Esophagus mucosa (tissue), 1 donor: Measurements from ENCODE around the gene CAMK2B. TPM values are rescaled to one million over a fixed set of nuclear protein-coding genes. Genes with fewer than 3 reads are reported as not detected.

Source experiments
- ATAC-seq: fragments of 200-7000 bp; cut with Tn5 transposase; one replicate; pipeline ENCODE4 v1.9.1; 2020
- total RNA-seq: library from RNA; stranded (reverse); gene quantifications from one replicate; pipeline ENCODE4 v1.2.4, GENCODE V29; 2023
- donor health status: DM: yes; HTN: yes; CAD: no.

CAMK2B gene
- total RNA-seq, 1 donor from 2014 or later = 1.1 TPM

DNA sequence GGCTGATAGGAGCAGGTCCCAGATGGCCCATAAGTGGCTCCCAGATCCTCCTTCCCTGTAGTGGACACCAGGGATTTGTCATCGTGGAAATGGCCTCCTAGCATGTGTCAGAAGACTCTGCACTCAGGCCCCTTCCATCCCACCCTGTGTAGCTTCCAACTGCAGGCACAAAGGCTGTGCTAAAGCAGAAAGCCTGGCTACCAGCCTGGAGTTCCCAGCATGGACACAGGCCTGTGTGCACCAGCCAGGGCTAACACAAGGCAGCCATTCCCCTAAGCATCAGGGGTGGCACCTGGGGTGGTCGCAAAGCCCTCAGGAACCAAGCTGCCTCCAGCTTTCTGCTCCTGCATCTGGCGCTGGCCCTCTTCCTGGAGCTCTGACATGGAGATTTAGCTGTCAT lies 4.5 kb upstream of the CAMK2B start:
- no peak for ATAC-seq

DNA sequence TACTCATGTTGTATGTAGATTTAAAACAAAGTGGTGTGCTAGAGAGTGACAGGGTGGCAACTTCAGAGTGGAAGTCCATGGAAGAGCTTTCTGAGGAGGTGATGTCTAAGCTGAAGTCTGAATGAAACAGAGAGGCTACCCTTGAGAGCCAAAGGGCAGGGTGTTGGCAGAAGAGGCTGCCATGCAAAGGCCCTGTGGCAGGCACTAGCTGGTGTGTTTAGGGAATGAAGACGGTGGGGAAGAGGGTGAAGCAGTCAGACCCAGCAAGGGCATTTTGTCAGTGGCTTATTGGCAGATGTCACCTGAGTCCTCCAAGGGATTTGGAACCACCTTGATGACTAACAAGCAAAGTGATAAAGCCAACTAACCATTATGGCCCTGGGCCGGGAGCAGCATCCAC lies 3.7 kb upstream of the CAMK2B start:
- no peak for ATAC-seq

DNA sequence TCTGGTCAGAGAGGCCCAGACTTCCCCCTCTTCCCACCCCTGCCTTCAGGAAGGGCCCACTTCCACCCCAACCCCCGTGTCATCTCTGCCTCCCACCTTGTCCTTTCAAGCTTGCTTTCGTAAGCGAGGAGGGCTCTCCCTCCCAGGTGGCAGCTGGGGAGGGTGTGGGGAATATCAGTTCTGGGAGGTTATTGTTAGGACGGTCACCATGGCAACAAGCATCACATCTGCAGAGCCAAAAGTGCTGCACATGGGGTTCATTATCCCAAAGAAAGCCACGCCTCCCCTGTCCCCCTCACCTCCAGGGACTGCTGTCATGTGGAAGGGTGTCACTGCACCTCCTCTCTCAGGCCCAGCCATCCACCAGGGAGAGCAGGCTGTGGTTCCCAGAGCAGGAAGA lies 2.6 kb upstream of the CAMK2B start:
- no peak for ATAC-seq

DNA sequence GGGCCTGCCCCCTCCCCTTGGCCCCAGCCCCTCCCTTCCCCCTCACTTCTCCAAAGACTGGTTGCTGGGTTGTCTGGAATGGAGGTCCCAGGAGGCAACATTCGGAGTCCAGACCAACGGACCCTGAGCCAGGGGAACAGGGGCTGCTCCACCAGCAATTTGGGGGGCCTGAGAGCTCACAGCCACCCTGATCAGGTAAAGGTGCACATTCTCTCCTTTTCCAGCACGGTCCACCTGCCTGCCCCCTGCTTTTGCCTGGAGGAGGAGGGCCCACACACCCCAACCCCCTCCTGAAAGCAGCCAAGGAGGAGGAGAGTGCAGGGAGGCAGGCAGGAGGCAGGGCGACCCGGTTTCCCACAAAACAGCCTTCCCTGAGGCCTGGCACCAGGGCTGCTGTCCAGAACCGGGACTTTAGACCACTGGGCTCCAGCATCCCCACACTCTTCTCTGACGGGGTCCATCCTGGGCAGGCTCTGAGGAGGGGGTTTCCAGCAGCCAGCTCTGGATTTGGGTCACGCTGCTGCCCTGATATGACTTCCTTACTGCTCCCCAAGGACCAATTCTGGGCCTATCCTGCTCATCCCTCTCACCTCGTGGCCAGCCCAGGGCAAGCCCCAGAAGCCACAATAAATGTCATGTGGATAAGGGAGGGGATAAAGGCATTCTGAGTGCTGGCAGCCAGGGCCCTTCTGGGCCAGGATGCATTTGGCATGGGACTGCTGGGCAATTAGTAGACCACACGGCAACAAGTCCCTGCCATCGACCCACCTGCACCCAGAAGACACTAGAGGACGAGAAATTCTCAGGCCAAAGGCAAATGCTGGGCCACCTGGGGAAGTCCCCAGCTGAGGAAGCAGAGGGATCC lies 1.1 kb upstream of the CAMK2B start:
- ATAC-seq = no peak

DNA sequence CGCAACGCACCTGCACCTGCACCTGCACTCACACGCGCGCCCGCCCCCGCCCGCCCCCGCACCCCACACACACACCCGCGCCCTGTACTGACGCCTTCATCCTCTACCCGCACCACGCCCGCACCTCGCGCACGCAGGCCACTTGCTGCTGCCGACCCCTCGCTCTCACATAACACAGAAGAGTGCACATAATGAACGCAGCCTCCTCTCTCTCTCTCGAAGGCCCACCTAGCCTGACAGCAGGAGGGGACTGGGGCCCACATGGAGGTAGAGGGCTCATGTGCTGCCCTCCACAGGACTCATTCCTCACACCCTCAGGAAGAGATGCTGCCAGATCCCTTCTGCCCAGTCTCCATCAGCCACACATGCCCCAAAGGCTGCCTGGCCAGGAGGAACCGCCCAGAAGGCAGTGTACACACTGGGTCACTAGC lies 432 bp upstream of the CAMK2B start:
- peak; percentile 18 for ATAC-seq

DNA sequence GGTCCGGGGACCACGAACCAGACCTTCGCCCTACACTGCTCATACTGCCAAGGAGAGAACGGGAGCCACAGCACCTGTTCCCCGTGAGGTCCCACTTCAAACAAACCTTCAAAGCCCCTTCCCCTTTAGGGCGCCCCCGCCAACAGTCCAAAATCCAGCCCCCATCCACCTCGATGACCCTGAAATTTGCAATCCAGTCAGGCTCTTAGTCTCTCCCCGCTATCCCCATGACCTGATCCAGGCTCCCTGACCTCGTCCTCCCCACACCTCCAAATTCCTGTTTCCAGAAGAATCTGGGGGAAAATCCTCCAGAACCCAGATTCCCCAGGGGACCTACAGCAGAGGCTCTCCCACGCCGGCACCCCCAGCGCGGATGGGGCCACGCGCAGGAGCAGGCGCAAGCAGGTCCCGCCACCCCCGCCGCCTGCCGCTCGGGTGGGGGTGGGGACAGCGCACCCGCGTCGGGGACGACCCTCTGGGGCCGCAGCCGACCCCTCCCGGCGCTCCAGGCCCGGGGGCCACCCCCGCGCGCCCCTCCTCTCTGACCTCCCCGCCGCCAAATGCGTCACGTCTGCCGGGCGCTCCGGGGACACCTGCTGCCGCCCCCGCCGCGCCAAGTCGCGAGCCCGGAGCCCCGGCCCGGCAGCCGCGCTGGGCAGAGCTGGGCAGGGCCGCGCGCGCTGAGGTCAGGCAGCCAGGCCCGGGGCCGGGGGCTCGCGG lies 753 bp downstream of the CAMK2B start:
- no peak for ATAC-seq

GRCh38 chr7:44324204-44324480 lies 1.3 kb downstream of the CAMK2B start:
- no peak for ATAC-seq

DNA sequence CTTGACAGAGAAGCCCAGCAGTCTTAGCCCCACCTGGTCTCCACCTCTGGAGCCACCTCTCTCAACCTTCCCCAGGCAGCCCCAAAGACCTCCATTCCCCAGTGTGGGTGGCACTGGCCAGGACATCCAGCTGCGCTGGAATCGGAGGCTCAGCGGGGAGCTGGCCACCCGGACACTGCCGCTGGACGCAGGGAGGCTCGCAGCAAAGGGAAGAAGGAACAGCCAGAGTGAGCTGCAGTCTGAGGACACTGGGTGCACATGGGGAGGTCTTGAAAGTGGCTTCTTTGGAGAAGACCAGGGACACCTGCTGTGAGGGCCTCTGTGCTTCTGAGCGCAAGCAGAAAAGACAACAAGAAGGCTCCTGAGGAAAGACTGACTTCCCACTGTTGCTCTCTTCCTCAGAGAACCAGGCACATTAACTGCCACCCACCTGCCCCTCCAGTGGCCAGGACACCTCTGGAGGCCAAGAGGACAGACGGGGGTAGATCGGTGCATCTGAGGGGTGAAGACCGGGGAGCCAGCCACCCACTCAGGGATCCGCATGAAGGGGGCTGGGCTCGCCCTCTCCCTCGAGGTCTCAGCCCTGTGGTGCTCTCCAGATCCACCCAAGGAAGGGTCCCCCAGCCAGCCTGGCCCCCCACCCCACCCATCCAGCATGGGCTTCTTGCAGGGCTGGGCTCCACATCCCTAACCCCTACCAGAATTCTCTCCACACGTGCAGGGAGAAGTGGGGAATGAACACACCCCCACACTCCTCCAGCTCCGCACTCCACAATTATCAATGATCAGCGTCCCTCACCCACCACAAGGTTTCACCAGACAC lies 1.8 kb downstream of the CAMK2B start:
- ATAC-seq = no peak

GRCh38 chr7:44322631-44323363 lies 2.6 kb downstream of the CAMK2B start:
- no peak for ATAC-seq

DNA sequence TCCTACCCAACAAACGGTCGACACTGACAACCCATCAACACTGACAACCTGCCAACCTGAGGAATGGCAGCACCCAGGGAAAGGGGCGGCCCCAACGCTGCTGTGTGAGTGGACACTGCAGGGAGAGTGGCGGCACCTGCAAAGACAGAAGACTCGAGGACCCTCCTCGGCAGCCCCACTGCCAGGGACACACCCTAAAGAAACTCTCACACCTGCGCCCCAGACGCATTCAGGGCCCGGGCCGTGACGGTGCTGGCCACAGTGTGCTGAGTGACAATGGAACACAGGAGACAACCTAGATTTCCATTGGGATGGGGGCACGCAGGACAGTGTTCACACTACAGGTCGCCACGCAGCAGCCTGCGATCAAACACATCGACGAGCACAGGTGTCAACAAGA lies 3.6 kb downstream of the CAMK2B start:
- ATAC-seq = no peak

DNA sequence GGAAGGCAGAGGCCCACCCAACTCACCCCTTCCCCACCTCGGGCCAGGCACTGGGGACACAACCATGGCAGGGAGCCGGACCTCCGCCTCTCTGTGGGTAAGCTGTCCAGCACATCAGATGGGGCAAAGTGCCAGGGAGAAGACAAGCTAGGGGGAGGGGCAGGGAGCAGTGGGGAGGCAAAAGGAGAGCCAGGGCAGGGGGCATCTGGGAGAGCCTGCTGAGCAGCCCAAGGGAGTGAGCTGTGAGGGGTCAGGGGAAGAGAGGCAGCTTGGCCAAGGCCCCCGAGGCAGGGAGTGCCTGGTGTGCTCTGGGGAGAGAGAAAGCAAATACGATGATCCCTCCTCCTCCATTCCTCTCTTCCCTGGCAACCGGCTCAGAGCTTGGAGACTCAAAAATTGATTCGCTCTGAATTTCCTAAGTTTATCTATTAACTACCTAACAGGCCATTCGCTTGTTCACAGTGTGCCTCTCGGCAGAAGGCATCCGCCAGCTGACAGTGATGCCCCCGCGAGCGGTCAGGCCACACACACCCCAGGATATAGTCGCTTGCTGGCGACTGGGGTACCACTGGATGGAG lies 4.5 kb downstream of the CAMK2B start:
- no peak for ATAC-seq

DNA sequence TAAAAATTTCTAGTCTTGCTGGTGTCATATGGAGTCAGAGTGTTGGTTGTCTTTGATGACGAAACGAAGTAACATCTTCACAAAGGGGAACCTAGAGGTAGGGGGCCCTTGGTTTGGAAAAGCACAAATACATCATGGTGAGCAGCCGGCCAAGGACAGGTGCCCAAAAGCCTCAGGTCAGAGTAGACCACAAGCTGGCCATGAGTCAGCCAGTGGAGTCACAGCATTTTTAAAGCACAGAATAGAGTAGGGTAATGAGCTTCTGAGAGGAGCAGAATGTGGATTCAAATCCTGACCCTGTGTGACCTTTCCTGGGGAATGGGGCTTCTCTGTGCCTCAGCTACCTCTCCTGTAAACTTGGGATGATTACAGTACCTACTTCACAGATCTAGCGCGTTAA lies 5.3 kb downstream of the CAMK2B start:
- ATAC-seq = no peak

GRCh38 chr7:44318332-44318731 lies 7.1 kb downstream of the CAMK2B start:
- ATAC-seq = no peak

GRCh38 chr7:44315301-44315903 lies 10.0 kb downstream of the CAMK2B start:
- ATAC-seq = no peak

- no peak for ATAC-seq
These were observed 11.8 kb downstream of the CAMK2B start for GRCh38 chr7:44313621-44314031.

DNA sequence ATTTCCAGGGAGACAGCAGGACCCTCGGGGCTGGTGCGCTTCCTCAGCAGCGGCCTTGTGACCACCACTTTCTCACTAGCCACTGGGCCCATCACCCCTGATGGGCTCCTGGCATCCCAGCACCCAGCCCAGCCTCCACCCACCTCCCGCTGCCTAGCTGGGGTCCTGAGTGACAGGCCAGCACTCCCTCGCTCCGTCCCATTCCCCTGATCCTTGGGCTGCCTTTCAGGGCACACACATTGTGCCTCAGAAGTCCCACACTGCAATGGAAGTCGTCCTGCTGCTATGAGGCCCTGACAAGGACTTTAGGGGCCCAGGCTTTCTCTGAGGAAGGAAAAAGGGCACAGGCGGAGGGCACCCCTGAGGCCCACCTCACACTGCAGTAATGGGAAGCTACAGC lies 12.4 kb downstream of the CAMK2B start:
- no peak for ATAC-seq

GRCh38 chr7:44311561-44312495 lies 13.6 kb downstream of the CAMK2B start:
- no peak for ATAC-seq

DNA sequence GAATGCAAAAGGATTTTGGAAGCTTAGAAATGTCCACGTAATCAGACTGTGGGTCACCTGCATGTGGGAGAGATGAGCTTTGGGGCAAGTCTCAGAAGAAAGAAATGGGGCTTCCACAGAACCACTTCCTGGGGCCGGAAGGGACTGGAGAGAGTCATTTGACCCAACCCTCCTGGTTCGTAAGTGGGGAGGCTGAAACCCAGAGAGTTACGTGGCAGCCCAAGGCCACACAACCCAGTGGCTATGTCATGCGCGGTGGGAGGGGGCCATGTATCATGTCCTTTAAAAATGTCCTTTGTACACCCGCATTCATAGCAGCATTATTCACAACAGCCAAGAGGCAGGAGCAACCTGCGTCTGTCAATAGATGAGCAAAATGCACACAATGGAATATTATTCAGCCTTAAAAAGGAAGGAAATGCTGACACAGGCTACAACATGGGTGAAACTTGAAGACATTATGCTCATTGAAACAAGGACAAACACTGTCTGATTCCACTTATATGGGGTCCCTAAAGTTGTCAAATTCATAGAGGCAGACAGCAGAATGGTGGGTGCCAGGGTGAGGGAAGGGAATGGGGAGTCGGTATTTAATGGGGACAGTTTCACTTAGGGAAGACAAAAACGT lies 15.1 kb downstream of the CAMK2B start:
- ATAC-seq = no peak

GRCh38 chr7:44309271-44310091 lies 15.9 kb downstream of the CAMK2B start:
- peak; percentile 54 for ATAC-seq
